COLO668 (cell line): Measurements from ENCODE around the gene MUC5AC.

Experiments used
- DNase-seq: peaks from one replicate; lab custom pipeline; 2025; ENCODE audit not compliant: unreplicated experiment; lab: John Stamatoyannopoulos, UW

Gene MUC5AC

GRCh38 chr11:1223346-1224110 is 65.8 kb downstream of the MUC5AC start:
- DNase-seq = no peak

- no peak for DNase-seq
These were observed 66.3 kb downstream of the MUC5AC start for GRCh38 chr11:1224111-1224490.

GRCh38 chr11:1224491-1225385 is 67.0 kb downstream of the MUC5AC start:
- no peak for DNase-seq

GRCh38 chr11:1225386-1226225 is 67.9 kb downstream of the MUC5AC start:
- DNase-seq = no peak

GRCh38 chr11:1226226-1226985 is 68.7 kb downstream of the MUC5AC start:
- DNase-seq = no peak

- no peak for DNase-seq
These were observed 69.3 kb downstream of the MUC5AC start for GRCh38 chr11:1226986-1227550.

GRCh38 chr11:1227551-1228100 is 69.9 kb downstream of the MUC5AC start:
- no peak for DNase-seq

GRCh38 chr11:1228101-1228821 is 70.5 kb downstream of the MUC5AC start:
- no peak for DNase-seq

DNA sequence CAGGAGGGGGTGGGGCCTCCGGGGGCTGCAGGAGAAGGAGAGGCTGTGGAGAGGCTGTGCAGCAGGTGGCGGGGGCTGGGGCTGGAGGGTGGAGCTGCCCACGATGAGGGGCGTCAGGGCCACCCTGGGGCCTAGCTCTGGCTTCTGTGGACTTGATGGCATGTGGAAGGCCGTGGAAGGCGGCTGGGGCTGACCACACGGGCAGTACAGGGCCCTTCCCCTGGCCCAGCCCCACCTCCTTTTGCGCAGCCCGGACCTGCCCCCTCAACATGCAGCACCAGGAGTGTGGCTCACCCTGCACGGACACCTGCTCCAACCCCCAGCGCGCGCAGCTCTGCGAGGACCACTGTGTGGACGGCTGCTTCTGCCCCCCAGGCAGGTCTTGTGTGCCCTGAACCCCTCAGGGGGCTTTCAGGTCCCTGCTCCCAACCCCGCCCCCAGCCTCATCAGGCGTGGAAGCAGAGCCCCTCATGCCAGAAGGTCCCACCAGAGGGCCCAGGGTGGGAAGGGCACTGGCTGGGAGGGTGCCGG is 71.2 kb downstream of the MUC5AC start:
- no peak for DNase-seq

- DNase-seq = no peak
These were observed 71.8 kb downstream of the MUC5AC start for GRCh38 chr11:1229471-1230120.

DNA sequence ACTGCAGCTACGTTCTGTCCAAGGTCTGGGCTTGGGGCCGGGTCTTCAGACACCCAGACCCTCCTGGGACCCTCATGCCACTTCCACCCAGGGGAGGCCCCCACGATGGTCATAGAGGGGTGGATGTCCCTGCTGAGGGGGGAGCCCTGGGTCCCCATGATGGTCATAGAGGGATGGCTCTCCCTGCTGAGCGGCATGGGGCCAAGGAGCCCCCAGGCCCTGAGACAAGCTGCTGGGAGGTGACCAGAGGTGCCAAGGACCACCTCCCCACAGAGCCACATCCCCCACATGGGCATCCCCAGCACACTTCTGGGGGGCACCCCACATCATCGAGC is 72.3 kb downstream of the MUC5AC start:
- DNase-seq = no peak

DNA sequence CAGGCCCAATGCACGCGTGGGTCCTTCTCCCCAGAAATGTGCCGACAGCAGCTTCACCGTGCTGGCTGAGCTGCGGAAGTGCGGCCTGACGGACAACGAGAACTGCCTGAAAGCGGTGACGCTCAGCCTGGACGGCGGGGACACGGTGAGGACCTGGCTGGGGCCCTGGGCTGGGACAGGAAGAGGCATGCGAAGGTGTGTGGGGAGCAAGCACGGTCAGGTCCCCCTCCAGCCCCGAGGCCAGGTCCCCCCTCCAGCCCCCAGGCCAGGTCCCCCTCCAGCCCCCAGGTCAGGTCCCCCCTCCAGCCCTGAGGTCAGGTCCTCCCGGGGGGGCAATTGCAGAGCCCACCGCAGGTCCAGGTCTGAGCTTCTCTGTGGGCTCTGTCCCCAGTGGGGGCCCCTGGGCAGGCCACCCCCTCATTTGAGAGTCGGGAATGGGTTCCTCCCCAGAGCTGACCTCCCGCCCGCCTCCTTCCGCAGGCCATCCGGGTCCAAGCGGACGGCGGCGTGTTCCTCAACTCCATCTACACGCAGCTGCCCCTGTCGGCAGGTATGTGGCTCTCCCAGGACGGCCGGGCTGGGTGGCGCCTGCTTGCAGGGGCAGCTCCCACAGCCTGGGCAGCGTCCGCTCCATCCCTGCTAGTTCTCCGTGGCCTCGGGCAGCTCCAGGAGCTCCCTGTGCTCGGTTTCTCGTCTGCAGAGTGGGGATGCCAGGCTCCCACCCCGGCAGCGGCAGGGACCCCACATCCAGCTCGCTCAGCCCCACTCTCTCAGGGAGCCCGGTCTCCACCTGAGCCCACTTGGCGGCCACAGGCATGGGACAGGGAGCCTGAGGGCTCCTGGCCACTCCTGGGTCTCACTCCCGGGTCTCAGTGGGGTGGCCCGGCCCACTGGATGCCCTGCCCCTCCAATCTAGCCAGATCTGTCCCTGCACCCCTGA is 73.0 kb downstream of the MUC5AC start:
- no peak for DNase-seq

DNA sequence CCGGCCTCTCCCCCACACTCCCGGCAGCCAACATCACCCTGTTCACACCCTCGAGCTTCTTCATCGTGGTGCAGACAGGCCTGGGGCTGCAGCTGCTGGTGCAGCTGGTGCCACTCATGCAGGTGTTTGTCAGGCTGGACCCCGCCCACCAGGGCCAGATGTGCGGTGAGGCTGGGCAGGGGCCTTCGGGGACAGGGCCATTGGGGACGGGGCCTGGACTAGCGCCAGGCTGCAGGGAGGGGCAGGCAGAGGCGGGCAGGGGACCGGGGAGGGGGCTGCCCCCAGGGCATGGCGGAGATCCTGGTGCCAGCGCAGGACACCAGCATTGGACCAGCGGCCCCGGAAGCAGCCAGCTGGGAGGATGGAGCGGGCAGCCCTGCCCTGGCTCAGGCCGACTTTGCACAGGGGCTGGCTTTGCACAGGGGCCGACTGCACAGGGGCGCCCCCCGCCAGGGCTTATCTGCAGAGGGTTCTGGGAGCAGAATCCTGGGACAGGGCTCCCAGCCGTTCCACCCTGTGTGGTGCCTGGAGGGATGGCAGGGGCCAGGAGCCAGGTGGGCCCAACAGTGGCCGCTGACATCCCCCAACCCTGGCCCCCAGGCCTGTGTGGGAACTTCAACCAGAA is 73.8 kb downstream of the MUC5AC start:
- peak; percentile 40 for DNase-seq

DNA sequence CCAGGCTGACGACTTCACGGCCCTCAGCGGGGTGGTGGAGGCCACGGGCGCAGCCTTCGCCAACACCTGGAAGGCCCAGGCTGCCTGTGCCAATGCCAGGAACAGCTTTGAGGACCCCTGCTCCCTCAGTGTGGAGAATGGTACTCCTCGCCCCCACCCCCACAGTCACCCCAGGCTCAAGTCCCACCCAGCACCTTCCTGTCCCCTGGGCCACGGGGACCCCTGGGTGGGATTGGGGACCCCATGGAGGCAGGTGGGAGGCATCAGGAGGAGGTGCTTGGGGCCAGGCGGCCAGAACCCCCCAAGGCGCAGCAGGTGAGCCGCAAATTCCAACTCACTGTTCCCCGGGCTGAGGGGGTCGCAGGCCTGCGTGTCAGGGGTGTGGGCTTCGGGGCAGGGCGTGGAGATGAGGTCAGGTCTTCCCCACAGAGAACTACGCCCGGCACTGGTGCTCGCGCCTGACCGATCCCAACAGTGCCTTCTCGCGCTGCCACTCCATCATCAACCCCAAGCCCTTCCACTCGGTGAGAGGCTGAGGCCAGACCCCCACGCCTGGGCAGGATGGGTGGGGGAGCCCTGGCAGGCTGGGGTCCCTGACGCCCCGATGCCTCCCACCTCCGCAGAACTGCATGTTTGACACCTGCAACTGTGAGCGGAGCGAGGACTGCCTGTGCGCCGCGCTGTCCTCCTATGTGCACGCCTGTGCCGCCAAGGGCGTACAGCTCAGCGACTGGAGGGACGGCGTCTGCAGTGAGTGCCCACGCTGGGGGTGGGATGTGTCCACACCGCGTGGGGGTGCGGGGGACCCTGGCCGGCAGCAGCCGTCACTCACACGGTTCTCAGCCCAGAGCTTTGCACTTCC is 74.5 kb downstream of the MUC5AC start:
- no peak for DNase-seq

GRCh38 chr11:1232883-1233321 is 75.1 kb downstream of the MUC5AC start:
- no peak for DNase-seq
